ENCODE results near the gene COL6A3.

COL6A3 gene

DNA sequence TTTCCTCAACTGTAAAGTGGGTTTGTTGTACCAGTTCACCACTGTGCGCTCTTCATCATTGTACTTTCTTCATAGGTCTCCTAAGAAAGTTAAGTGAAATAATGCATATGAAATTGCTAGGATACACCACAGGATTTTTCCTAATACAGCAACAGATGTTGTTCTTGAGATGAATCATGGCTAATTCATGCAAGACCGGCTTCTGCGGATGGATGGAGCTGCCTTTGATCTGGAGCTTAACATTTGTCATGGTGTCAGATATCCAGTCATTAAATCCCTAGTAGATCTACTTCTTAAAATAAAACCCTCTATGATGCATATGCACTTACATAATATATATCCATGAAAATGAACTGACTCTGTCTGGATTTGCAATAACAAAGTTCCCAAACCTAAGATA lies 114.1 kb downstream of the COL6A3 start:
- DNase-seq (ENCODE audit: low spot score): no peak
- TF ChIP-seq, protein P1, sequence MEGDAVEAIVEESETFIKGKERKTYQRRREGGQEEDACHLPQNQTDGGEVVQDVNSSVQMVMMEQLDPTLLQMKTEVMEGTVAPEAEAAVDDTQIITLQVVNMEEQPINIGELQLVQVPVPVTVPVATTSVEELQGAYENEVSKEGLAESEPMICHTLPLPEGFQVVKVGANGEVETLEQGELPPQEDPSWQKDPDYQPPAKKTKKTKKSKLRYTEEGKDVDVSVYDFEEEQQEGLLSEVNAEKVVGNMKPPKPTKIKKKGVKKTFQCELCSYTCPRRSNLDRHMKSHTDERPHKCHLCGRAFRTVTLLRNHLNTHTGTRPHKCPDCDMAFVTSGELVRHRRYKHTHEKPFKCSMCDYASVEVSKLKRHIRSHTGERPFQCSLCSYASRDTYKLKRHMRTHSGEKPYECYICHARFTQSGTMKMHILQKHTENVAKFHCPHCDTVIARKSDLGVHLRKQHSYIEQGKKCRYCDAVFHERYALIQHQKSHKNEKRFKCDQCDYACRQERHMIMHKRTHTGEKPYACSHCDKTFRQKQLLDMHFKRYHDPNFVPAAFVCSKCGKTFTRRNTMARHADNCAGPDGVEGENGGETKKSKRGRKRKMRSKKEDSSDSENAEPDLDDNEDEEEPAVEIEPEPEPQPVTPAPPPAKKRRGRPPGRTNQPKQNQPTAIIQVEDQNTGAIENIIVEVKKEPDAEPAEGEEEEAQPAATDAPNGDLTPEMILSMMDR (IDR thresholded peaks at IDR 0.05): no peak
- no peak overlapping the region for H3K4me3 ChIP-seq
- no peak overlapping the region for H3K27ac ChIP-seq

DNA sequence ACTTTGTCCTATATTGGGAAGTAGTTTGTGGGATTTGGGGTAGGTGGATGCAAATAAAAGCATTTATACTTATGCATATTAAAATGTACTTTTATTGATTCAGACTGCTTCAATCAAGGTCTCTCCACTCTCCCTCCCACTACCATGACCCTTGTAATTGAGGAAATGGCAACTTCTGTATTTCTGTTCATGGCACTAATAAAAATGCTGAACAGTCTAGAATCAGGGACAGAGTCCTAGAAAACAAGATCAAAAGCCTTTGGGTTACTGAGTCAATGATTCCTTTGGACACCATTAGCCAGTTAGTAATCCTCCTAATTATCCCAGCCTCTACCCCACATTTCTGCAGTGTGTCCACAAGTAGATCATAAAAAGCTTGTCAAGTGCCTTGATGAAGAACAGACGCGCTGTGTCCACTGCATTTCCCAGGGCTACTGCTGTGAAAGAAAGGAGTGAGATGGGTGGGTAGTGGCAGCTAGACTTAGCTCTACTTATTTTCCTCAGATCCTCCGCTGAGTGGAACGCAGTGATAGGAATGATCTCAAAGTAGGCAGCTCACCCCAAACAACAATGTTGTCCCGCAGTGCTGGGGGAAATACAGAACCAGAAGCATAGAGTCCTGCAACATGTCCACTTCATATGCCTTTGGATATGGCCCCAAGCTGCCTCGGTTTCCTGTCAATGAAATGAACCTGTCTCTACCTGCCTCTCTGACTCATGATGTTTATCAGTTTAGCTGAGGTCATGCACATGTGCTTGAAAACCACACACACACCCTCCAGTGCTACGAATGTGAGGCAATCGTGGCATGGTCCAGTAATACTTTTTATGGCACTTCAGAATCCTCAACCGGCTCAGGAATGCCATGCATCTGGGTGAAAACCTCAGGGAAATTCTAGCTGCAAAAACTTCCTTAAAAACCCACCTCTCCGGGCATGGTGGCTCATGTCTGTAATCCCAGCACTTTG lies 115.5 kb downstream of the COL6A3 start:
- DNase-seq (ENCODE audit: low spot score): no peak
- H3K27ac ChIP-seq: no peak overlapping the region
- no peak overlapping the region for H3K4me3 ChIP-seq
- TF ChIP-seq, protein P1 (IDR thresholded peaks at IDR 0.05): no peak

DNA sequence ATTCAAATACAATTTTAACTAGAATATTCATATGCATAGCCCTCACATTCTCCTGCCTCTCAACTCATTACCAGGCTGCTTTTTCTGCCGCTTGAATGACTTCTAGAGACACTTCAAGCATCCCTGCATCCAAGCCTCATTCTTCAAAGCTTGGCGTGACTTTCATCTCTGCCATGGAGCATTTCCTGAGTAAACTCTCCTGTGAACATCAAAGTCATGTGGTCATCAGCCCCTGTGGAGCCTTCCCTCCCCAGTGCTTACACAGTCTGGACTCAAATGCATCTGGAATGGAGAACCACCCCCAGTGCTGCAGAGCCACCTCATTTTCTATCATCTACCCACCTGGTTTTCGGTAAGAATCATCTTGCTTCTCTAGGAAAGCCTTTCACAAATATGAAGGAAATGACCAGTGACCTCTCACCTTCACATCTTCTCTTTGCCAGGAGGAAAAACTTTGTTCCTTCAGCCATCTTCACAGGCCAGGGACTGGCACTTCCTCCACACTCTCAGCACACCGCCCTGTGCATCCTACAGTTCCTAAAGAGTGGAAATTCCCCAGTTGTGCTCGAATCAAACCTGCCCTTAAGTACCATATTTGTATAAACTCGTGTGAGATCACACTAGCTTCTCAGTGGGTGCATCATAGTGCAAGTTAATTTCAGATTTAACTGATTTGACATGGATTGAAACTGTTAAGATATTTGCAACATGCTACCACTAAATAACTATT lies 116.4 kb downstream of the COL6A3 start:
- DNase-seq (ENCODE audit: low spot score): no peak
- TF ChIP-seq, protein P1 (IDR thresholded peaks at IDR 0.05): no peak
- Histone ChIP-seq H3K4me3 (no peak overlapping the region), H3K27ac (peak overlapping the region in 1 of 2 donors; percentile 45)

DNA sequence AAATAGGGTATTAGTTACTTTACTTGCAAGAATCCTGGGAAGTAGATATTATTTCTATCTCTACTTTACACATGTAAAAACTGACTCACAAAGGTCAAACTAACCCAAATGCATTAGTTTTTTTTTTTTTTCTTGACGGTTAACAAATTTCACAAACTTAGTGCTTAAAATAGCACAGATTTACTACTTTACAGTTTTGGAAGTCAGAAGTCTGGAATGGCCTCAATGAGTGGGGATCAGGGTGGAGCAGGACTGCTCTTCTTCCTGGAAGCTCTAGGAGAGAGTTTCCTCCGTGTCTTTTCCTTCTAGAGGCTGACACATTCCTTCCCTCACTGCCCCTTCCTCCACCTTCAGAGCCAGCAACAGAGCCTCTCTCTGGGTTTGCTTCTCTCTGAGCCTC lies 117.2 kb downstream of the COL6A3 start:
- TF ChIP-seq, protein P1 (IDR thresholded peaks at IDR 0.05): no peak
- H3K27ac ChIP-seq: peak overlapping the region in 1 of 2 donors; percentile 45
- H3K4me3 ChIP-seq: no peak overlapping the region
- no peak for DNase-seq (ENCODE audit: low spot score)

DNA sequence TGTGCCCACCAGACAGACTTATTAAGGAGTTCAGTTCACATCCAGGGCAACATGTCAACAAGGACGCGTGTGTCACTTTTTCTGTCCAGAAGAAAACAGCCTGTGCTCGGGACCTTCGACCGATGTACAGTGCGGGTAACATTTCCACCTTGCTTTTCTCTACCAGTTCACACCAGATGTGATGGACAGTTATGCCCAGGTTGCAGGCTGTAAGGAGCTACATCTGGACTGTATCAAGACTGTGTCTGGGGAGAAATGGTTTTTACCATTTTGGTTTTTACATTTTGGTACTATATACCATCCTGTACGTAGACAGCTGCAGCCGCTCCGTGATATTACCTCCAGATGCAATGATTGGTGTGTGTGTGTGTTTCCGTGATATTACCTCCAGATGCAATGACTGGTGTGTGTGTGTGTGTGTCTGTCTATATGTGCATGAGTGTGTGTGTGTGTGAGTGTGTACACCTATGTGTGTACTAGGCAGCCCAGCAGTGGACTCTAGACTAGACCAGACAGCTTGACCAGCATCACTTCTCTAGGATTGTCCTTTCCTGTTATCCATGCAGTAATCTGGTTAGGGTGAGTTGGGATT lies 118.0 kb downstream of the COL6A3 start:
- no peak for DNase-seq (ENCODE audit: low spot score)
- Histone ChIP-seq H3K4me3 (no peak overlapping the region), H3K27ac (peak overlapping the region in 1 of 2 donors; percentile 13)
- TF ChIP-seq, protein P1 (IDR thresholded peaks at IDR 0.05): no peak

DNA sequence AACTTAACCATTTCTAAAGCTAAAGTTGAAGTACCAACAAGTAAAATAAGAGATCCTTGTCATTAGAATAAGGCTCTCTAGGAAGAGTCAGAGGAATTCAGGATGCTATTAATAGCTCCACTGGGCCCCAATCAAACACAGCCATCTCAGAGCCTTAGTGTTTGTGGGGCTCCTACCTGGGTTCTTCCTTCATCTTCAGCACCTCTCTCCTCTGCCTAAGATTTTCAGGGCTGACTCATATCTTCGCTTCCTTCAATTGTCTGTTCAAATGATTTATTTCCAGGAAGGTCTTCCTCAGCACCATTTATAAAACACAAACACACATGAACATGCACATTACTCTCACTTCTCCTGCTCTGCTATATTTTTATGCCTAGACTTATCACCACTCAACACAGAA lies 119.5 kb downstream of the COL6A3 start:
- peak overlapping the region; percentile 14 to 27 for H3K27ac ChIP-seq
- TF ChIP-seq, protein P1 (IDR thresholded peaks at IDR 0.05): no peak
- no peak for DNase-seq (ENCODE audit: low spot score)

More for the DNA sequence above, 119.5 kb downstream of the COL6A3 start:
- H3K4me3 ChIP-seq: no peak overlapping the region

Measured in coronary artery (tissue), 2 donors.